TTC549 (cell line): ENCODE results near the gene ADORA2A.

Experiments
- FAIRE-seq: peaks from 2 replicates; lab custom pipeline; 2012; peaks lifted over from hg19 to GRCh38; lab: Jason Lieb, UNC

Gene ADORA2A

GRCh38 chr22:24433001-24433827 is 5.8 kb downstream of the ADORA2A start:
- no peak for FAIRE-seq

GRCh38 chr22:24433828-24434470 is 6.5 kb downstream of the ADORA2A start:
- FAIRE-seq, result no peak

GRCh38 chr22:24434471-24435322 is 7.3 kb downstream of the ADORA2A start:
- FAIRE-seq, result no peak

GRCh38 chr22:24435323-24435645 is 7.9 kb downstream of the ADORA2A start:
- no peak for FAIRE-seq

- FAIRE-seq, result no peak
These were observed 8.5 kb downstream of the ADORA2A start for GRCh38 chr22:24435861-24436371.

- no peak for FAIRE-seq
These were observed 9.2 kb downstream of the ADORA2A start for GRCh38 chr22:24436553-24436952.

GRCh38 chr22:24437091-24437490 is 9.7 kb downstream of the ADORA2A start:
- no peak for FAIRE-seq

GRCh38 chr22:24437741-24438328 is 10.4 kb downstream of the ADORA2A start:
- FAIRE-seq, result no peak

GRCh38 chr22:24440270-24440717 is 12.9 kb downstream of the ADORA2A start:
- FAIRE-seq, result no peak

GRCh38 chr22:24440718-24441405 is 13.5 kb downstream of the ADORA2A start:
- FAIRE-seq, result no peak

- no peak for FAIRE-seq
These were observed 14.3 kb downstream of the ADORA2A start for GRCh38 chr22:24441406-24442351.

GRCh38 chr22:24442352-24442744 is 14.9 kb downstream of the ADORA2A start:
- no peak for FAIRE-seq

- no peak for FAIRE-seq
These were observed 16.3 kb downstream of the ADORA2A start for GRCh38 chr22:24443668-24444067.

- no peak for FAIRE-seq
These were observed 16.9 kb downstream of the ADORA2A start for GRCh38 chr22:24444251-24444650.

GRCh38 chr22:24444729-24445466 is 17.5 kb downstream of the ADORA2A start:
- FAIRE-seq, result no peak

GRCh38 chr22:24445481-24446259 is 18.3 kb downstream of the ADORA2A start:
- FAIRE-seq, result no peak

- no peak for FAIRE-seq
These were observed 18.8 kb downstream of the ADORA2A start for GRCh38 chr22:24446260-24446611.

- FAIRE-seq, result no peak
These were observed 23.2 kb downstream of the ADORA2A start for GRCh38 chr22:24450610-24451009.

GRCh38 chr22:24451162-24451561 is 23.8 kb downstream of the ADORA2A start:
- no peak for FAIRE-seq
